SK-N-SH (cell line): ENCODE measurements around the gene S100P.

Experiments
- CHD2 ChIP-seq: fragments of 150-350 bp; IDR thresholded peaks from 2 replicates; pipeline ENCODE4 v1.6.1; 2018; ENCODE audit warnings: low read length; ENCODE audit not compliant: partially characterized antibody
- CTCF ChIP-seq: fragments of 200-600 bp; sonication (generic); IDR thresholded peaks from 2 replicates; pipeline ENCODE4 v1.6.1; 2017; ENCODE audit warnings: antibody characterized with exemption, mild to moderate bottlenecking, moderate library complexity
- EP300 ChIP-seq, 2 experiments: IDR thresholded peaks; 2 replicates each; pipeline versions ENCODE4 v1.4.0 to v1.6.1; 2012; ENCODE audit warnings: borderline replicate concordance in 1 of 2, low read depth in 1 of 2, low read length in 1 of 2
- MAX ChIP-seq: IDR thresholded peaks from 2 replicates; pipeline ENCODE4 v1.4.0; 2012; ENCODE audit warnings: low read depth
- POLR2AphosphoS5 ChIP-seq: IDR thresholded peaks from 2 replicates; pipeline ENCODE4 v1.6.1; 2012; ENCODE audit warnings: low read depth, low read length
- RFX5 ChIP-seq: IDR thresholded peaks from 2 replicates; pipeline ENCODE4 v1.6.1; 2012; ENCODE audit warnings: mild to moderate bottlenecking, improper control_type of control experiment, low read length
- YY1 ChIP-seq: IDR thresholded peaks from 2 replicates; pipeline ENCODE4 v1.4.0; 2012; ENCODE audit warnings: low read depth, mild to moderate bottlenecking

GRCh38 chr4:6714954-6715353 is 21.3 kb downstream of the S100P start:
- TF ChIP-seq POLR2AphosphoS5 (no peak), YY1 (no peak), CTCF (no peak), CHD2 (no peak), MAX (no peak), EP300 (IDR thresholded peaks at IDR 0.05; ENCODE audit: borderline replicate concordance in 1 of 2, low read depth in 1 of 2, low read length in 1 of 2) (no peak), RFX5 (no peak)
